ENCODE results near the gene FAM9B.

DNA sequence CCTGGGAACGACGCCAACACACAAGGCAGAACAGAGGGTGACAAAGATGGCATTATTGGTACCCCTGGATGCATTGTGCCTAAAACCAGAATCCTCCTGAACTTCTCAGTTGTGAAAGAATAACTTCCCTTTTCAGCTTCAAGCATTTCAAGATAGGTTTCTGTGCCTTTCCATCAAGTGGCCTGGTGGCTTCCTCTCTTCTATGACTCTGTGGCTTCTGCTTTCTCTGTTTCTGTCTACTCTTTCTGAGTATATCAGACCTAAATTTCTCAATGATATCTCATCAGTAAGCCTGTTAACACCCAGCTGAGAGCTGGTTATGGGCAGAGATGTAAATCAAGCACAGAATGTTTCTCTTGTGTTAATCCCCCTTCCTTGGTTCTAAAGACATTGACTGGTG, 21.4 kb upstream of the FAM9B start:
- TF ChIP-seq, protein P1, sequence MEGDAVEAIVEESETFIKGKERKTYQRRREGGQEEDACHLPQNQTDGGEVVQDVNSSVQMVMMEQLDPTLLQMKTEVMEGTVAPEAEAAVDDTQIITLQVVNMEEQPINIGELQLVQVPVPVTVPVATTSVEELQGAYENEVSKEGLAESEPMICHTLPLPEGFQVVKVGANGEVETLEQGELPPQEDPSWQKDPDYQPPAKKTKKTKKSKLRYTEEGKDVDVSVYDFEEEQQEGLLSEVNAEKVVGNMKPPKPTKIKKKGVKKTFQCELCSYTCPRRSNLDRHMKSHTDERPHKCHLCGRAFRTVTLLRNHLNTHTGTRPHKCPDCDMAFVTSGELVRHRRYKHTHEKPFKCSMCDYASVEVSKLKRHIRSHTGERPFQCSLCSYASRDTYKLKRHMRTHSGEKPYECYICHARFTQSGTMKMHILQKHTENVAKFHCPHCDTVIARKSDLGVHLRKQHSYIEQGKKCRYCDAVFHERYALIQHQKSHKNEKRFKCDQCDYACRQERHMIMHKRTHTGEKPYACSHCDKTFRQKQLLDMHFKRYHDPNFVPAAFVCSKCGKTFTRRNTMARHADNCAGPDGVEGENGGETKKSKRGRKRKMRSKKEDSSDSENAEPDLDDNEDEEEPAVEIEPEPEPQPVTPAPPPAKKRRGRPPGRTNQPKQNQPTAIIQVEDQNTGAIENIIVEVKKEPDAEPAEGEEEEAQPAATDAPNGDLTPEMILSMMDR (IDR thresholded peaks at IDR 0.05; ENCODE audit: low read length) = no peak
- TF ChIP-seq EZH2 (optimal IDR thresholded peaks at IDR 0.05; ENCODE audit: low read depth, low read length) = no peak
